ENCODE measurements around the gene TRIL.

Gene TRIL

DNA sequence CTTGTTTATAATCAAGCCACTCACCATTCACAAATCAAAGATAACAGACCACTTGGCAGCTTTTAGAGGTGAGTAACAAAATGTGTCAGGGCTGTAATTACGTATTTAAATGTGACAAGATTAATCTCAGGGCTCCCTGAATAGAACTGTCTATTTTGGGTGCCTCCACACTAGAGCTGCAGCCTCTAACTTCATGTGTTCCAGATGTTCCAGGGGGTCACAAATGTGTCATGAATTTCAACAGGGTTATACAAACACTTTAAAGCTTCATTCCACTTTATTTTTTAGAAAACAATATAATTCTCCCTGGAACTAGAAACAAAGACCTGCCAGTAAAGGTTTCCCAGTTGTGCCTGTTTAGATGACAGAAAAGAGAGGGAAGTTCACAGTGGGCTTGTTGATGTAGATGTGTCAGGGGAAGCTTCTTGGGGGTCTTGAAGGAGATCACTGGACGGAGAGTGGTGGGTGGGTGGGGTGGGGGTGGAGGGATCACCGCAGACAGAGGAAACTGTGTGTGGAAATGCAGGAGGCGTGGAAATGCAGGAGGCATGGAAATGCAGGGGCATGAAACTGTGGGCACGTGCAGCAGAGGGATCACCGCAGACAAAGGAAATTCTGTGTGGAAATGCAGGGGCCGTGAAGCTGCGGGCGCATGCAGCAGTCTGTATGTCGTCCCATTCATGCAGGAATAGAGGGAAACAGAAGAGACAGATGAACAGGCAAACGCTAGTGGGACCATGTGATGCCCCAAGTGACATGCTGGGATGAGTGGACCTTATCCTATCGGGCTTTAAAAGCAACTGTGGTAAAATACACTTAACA, 42.0 kb upstream of the TRIL start:
- Histone ChIP-seq H3K18ac (ENCODE audit: low read length) (no peak overlapping the region), H3K4ac (ENCODE audit: low read depth, low read length) (no peak overlapping the region), H3K27ac (ENCODE audit: low read depth, low read length) (no peak overlapping the region), H3K56ac (ENCODE audit: low read length) (no peak overlapping the region), H2BK15ac (replicated peaks; ENCODE audit: low read depth) (no peak overlapping the region), H3K9ac (ENCODE audit: low read length) (no peak overlapping the region), H3K4me2 (ENCODE audit: low read length) (no peak overlapping the region), H3K4me1 (ENCODE audit: control insufficient read depth, low read depth, low read length) (peaks cover 4% of the 10 kb centered on the region), H3K36me3 (ENCODE audit: control insufficient read depth, insufficient read depth, low read length) (no peaks in the 10 kb centered on the region), H2BK120ac (ENCODE audit: low read depth, low read length) (no peak overlapping the region), H3K4me3 (ENCODE audit: low read length) (no peak overlapping the region), H2AK5ac (ENCODE audit: low read length) (no peak overlapping the region), H3K27me3 (ENCODE audit: insufficient read depth, low read length, poor library complexity) (no peaks in the 10 kb centered on the region), H4K8ac (ENCODE audit: low read depth, low read length) (no peak overlapping the region), H3K79me2 (ENCODE audit: control insufficient read depth, insufficient read depth, low read length) (no peaks in the 10 kb centered on the region), H3K79me1 (ENCODE audit: low read length) (no peaks in the 10 kb centered on the region), H2BK5ac (ENCODE audit: low read length) (no peak overlapping the region), H3K23ac (ENCODE audit: low read length) (no peak overlapping the region), H4K5ac (ENCODE audit: low read length) (no peak overlapping the region)
- WGBS (ENCODE audit: extremely low coverage, insufficient coverage, low lambda C conversion rate): no CpG with 5 or more reads among the region's 12 CpGs
- DNase-seq: no peak

DNA sequence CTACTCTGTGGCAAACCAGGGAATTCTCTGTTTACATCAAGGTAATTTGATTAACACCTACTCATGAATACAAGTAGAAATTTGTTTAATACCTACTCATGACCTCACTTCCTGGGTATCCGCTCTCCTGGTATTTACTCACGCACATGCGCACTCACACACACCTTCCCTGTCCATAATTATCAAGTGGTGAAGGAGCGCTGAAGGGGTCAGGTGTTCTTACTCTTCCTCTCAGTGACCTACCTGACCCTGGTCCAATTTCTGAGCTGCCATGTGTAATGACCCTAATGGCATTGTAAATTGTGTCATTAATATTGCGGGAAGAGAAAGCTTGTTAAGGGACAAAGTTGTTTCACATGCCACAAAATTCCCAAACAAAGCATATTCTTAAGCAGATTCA, 41.3 kb upstream of the TRIL start:
- Histone ChIP-seq H3K56ac (ENCODE audit: low read length) (no peak overlapping the region), H3K4me3 (ENCODE audit: low read length) (no peak overlapping the region), H3K18ac (ENCODE audit: low read length) (no peak overlapping the region), H3K27me3 (ENCODE audit: insufficient read depth, low read length, poor library complexity) (no peaks in the 10 kb centered on the region), H3K9ac (ENCODE audit: low read length) (no peak overlapping the region), H3K27ac (ENCODE audit: low read depth, low read length) (no peak overlapping the region), H3K4me2 (ENCODE audit: low read length) (no peak overlapping the region), H2BK5ac (ENCODE audit: low read length) (no peak overlapping the region), H3K36me3 (ENCODE audit: control insufficient read depth, insufficient read depth, low read length) (no peaks in the 10 kb centered on the region), H3K4me1 (ENCODE audit: control insufficient read depth, low read depth, low read length) (peaks cover 4% of the 10 kb centered on the region), H3K4ac (ENCODE audit: low read depth, low read length) (no peak overlapping the region), H3K23ac (ENCODE audit: low read length) (no peak overlapping the region), H4K5ac (ENCODE audit: low read length) (no peak overlapping the region), H3K79me1 (ENCODE audit: low read length) (no peaks in the 10 kb centered on the region), H4K8ac (ENCODE audit: low read depth, low read length) (no peak overlapping the region), H2AK5ac (ENCODE audit: low read length) (no peak overlapping the region), H2BK120ac (ENCODE audit: low read depth, low read length) (no peak overlapping the region), H2BK15ac (replicated peaks; ENCODE audit: low read depth) (no peak overlapping the region), H3K79me2 (ENCODE audit: control insufficient read depth, insufficient read depth, low read length) (no peaks in the 10 kb centered on the region)
- WGBS (ENCODE audit: extremely low coverage, insufficient coverage, low lambda C conversion rate): no CpG with 5 or more reads among the region's 5 CpGs
- DNase-seq: no peak

DNA sequence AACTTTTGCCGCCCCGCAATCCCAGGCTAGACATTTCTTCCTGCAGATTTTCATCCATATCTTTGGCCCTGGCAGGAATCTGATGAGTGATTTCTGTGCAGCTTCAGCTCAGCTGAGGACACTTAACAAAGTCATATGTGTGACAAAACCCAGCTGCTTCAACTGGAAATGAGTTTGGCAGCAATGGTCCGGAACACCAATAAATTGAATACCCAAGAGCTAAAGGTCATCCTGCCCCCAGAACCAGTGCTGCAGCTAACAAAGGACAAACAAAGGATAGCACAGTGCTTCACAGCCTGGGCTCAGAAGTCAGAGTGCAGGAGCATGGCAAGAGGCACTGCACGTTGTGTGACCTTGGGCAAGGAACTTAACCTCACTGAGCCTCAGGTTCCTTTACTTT, 40.0 kb upstream of the TRIL start:
- Histone ChIP-seq H2AK5ac (ENCODE audit: low read length) (no peak overlapping the region), H3K56ac (ENCODE audit: low read length) (no peak overlapping the region), H3K18ac (ENCODE audit: low read length) (no peak overlapping the region), H3K27ac (ENCODE audit: low read depth, low read length) (no peak overlapping the region), H3K4me2 (ENCODE audit: low read length) (no peak overlapping the region), H3K4me1 (ENCODE audit: control insufficient read depth, low read depth, low read length) (peaks cover 4% of the 10 kb centered on the region), H3K4ac (ENCODE audit: low read depth, low read length) (no peak overlapping the region), H2BK120ac (ENCODE audit: low read depth, low read length) (no peak overlapping the region), H4K5ac (ENCODE audit: low read length) (no peak overlapping the region), H2BK15ac (replicated peaks; ENCODE audit: low read depth) (no peak overlapping the region), H3K79me2 (ENCODE audit: control insufficient read depth, insufficient read depth, low read length) (no peaks in the 10 kb centered on the region), H3K79me1 (ENCODE audit: low read length) (no peaks in the 10 kb centered on the region), H3K27me3 (ENCODE audit: insufficient read depth, low read length, poor library complexity) (no peaks in the 10 kb centered on the region), H3K23ac (ENCODE audit: low read length) (no peak overlapping the region), H4K8ac (ENCODE audit: low read depth, low read length) (no peak overlapping the region), H3K4me3 (ENCODE audit: low read length) (no peak overlapping the region), H2BK5ac (ENCODE audit: low read length) (no peak overlapping the region), H3K36me3 (ENCODE audit: control insufficient read depth, insufficient read depth, low read length) (no peaks in the 10 kb centered on the region), H3K9ac (ENCODE audit: low read length) (no peak overlapping the region)
- DNase-seq: no peak
- no CpG with 5 or more reads among the region's 4 CpGs for WGBS (ENCODE audit: extremely low coverage, insufficient coverage, low lambda C conversion rate)

DNA sequence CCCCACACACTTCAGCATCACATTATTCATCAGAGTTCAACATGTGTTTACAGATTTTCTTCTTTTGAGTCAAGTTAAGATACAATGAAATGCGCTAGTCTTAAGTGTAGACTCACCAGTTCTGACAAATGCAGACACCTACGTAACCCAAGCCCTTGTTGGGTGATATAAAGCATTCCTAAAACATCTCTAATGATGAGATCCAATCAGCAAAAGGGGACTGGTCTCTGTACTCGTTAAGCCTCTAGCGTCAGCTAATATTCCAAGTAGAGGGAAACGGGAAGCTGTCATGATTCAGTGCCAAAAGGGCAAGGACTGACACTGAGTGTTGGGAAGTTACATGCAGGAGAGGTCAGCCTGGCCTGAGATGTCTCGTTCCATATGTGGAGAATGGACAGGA, 38.7 kb upstream of the TRIL start:
- H2BK120ac ChIP-seq (ENCODE audit: low read depth, low read length): no peak overlapping the region
- H4K5ac ChIP-seq (ENCODE audit: low read length): no peak overlapping the region
- no peak overlapping the region for H3K4ac ChIP-seq (ENCODE audit: low read depth, low read length)
- H2AK5ac ChIP-seq (ENCODE audit: low read length): no peak overlapping the region
- H2BK15ac ChIP-seq (replicated peaks; ENCODE audit: low read depth): no peak overlapping the region
- no peaks in the 10 kb centered on the region for H3K79me2 ChIP-seq (ENCODE audit: control insufficient read depth, insufficient read depth, low read length)
- no CpG with 5 or more reads among the region's 6 CpGs for WGBS (ENCODE audit: extremely low coverage, insufficient coverage, low lambda C conversion rate)
- H3K9ac ChIP-seq (ENCODE audit: low read length): no peak overlapping the region
- H3K79me1 ChIP-seq (ENCODE audit: low read length): no peaks in the 10 kb centered on the region
- H3K27me3 ChIP-seq (ENCODE audit: insufficient read depth, low read length, poor library complexity): no peaks in the 10 kb centered on the region
- DNase-seq: no peak
- H3K4me3 ChIP-seq (ENCODE audit: low read length): no peak overlapping the region
- no peak overlapping the region for H2BK5ac ChIP-seq (ENCODE audit: low read length)
- no peaks in the 10 kb centered on the region for H3K36me3 ChIP-seq (ENCODE audit: control insufficient read depth, insufficient read depth, low read length)
- H3K4me1 ChIP-seq (ENCODE audit: control insufficient read depth, low read depth, low read length): peaks cover 4% of the 10 kb centered on the region
- H3K23ac ChIP-seq (ENCODE audit: low read length): no peak overlapping the region
- H3K56ac ChIP-seq (ENCODE audit: low read length): no peak overlapping the region
- H4K8ac ChIP-seq (ENCODE audit: low read depth, low read length): no peak overlapping the region
- H3K4me2 ChIP-seq (ENCODE audit: low read length): no peak overlapping the region
- no peak overlapping the region for H3K18ac ChIP-seq (ENCODE audit: low read length)
- no peak overlapping the region for H3K27ac ChIP-seq (ENCODE audit: low read depth, low read length)

- no peak for DNase-seq
Observed at GRCh38 chr7:28993371-28993770, 35.2 kb upstream of the TRIL start.

DNA sequence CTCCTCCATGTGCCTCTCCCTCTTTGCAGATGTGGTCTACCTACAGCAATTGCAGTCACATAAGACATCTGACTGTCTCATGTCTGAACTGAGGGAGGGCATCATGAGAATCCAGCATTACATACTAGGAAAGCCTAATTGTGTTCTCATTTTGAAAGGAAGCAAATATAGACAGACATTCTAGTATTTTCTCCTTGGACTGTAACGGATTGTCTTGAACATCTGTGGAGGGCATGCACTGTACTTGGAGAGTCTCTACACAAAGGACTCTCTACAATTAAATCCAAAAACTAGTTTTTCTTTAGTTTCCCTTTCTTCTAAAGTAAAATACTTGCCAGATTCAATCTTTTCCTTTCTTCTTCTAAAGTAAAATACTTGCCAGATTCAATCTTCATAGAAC, 34.7 kb upstream of the TRIL start:
- Histone ChIP-seq H3K9ac (ENCODE audit: low read length) (no peak overlapping the region), H4K5ac (ENCODE audit: low read length) (no peak overlapping the region), H3K18ac (ENCODE audit: low read length) (no peak overlapping the region), H2AK5ac (ENCODE audit: low read length) (no peak overlapping the region), H3K4me1 (ENCODE audit: control insufficient read depth, low read depth, low read length) (no peaks in the 10 kb centered on the region), H2BK5ac (ENCODE audit: low read length) (no peak overlapping the region), H3K23ac (ENCODE audit: low read length) (no peak overlapping the region), H3K36me3 (ENCODE audit: control insufficient read depth, insufficient read depth, low read length) (no peaks in the 10 kb centered on the region), H4K8ac (ENCODE audit: low read depth, low read length) (no peak overlapping the region), H2BK120ac (ENCODE audit: low read depth, low read length) (no peak overlapping the region), H3K4me2 (ENCODE audit: low read length) (no peak overlapping the region), H3K27ac (ENCODE audit: low read depth, low read length) (no peak overlapping the region), H3K27me3 (ENCODE audit: insufficient read depth, low read length, poor library complexity) (no peaks in the 10 kb centered on the region), H3K79me1 (ENCODE audit: low read length) (no peaks in the 10 kb centered on the region), H3K56ac (ENCODE audit: low read length) (no peak overlapping the region), H3K4ac (ENCODE audit: low read depth, low read length) (no peak overlapping the region), H2BK15ac (replicated peaks; ENCODE audit: low read depth) (no peak overlapping the region), H3K4me3 (ENCODE audit: low read length) (no peak overlapping the region), H3K79me2 (ENCODE audit: control insufficient read depth, insufficient read depth, low read length) (no peaks in the 10 kb centered on the region)
- WGBS (ENCODE audit: extremely low coverage, insufficient coverage, low lambda C conversion rate): no CpG with 5 or more reads among the region's 1 CpG
- no peak for DNase-seq

More at GRCh38 chr7:28993371-28993770, 35.2 kb upstream of the TRIL start:
- Histone ChIP-seq H3K23ac (ENCODE audit: low read length) (no peak overlapping the region), H3K4me3 (ENCODE audit: low read length) (no peak overlapping the region), H3K27ac (ENCODE audit: low read depth, low read length) (no peak overlapping the region), H4K8ac (ENCODE audit: low read depth, low read length) (no peak overlapping the region), H3K79me1 (ENCODE audit: low read length) (no peaks in the 10 kb centered on the region), H3K18ac (ENCODE audit: low read length) (no peak overlapping the region), H2BK120ac (ENCODE audit: low read depth, low read length) (no peak overlapping the region), H3K79me2 (ENCODE audit: control insufficient read depth, insufficient read depth, low read length) (no peaks in the 10 kb centered on the region), H2BK15ac (replicated peaks; ENCODE audit: low read depth) (no peak overlapping the region), H2BK5ac (ENCODE audit: low read length) (no peak overlapping the region), H3K4me1 (ENCODE audit: control insufficient read depth, low read depth, low read length) (no peaks in the 10 kb centered on the region), H3K36me3 (ENCODE audit: control insufficient read depth, insufficient read depth, low read length) (no peaks in the 10 kb centered on the region), H2AK5ac (ENCODE audit: low read length) (no peak overlapping the region), H3K4ac (ENCODE audit: low read depth, low read length) (no peak overlapping the region), H3K27me3 (ENCODE audit: insufficient read depth, low read length, poor library complexity) (no peaks in the 10 kb centered on the region), H4K5ac (ENCODE audit: low read length) (no peak overlapping the region), H3K9ac (ENCODE audit: low read length) (no peak overlapping the region), H3K56ac (ENCODE audit: low read length) (no peak overlapping the region), H3K4me2 (ENCODE audit: low read length) (no peak overlapping the region)
- WGBS (ENCODE audit: extremely low coverage, insufficient coverage, low lambda C conversion rate): no CpG with 5 or more reads among the region's 4 CpGs

All from mesendoderm (in vitro differentiated cells).